AG08396 (cell line): Measurements from ENCODE around the gene DENND2A.
"Not testable (repeated sequence)": the region's sequence is repeated elsewhere in the genome, so short reads cannot be mapped to it uniquely, and the experiment has no call there.

Experiments used
- DNase-seq: peaks from one replicate; pipeline ENCODE4 v3.0.0; 2012; ENCODE audit warnings: low spot score, mixed read lengths

Gene DENND2A

DNA sequence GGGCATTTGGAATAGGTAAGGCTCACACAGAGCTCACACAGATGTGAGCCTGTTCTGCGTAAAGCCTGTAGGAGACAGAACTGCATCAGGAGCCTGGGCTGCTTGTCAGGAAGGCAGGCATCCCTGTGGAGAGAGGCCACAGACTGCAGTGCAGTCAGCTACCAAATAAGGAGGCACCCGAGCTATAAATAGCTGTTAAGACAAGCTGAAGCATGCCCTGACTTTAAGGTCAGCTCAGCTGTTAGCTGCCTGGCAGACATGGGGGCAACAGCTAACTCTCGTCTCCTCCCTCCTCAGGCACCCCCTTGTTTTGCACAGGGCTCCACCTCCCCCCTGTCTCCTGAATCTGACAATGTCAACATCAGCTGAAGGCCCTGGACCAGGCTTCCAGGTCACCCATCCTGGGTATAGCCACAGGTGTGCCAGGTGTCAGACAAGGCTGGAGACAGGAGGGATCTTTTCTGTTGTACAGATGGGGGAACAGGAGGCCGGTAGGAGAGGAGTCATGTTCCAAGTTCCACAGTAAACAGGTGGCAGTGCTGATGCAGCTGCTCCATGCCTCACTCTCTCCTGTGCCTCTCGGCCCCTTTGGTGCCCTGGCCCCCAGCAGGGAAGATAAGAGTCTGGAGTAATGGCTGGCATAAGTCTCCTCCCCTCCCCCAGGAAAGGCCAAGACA, 133.7 kb downstream of the DENND2A start:
- DNase-seq, result peak; percentile 73

DNA sequence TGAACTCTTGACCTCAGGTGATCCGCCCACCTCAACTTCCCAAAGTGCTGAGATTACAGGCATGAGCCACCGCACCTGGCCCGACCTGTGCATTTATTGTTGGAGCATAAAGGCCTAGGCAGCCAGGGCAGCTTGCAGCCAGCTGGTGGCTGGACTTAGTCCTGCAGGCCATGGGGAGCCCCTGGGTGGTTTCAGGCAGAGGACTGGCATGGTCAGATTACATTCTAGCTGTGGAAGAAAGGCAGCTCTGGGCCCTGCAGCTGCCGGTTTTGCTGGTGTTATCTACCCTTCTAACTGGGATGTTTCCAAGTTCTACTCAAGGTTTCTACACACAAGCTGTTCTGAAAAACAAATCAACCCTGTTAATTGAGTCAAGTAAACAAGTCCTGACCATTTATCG, 138.6 kb downstream of the DENND2A start:
- DNase-seq, result no peak

DNA sequence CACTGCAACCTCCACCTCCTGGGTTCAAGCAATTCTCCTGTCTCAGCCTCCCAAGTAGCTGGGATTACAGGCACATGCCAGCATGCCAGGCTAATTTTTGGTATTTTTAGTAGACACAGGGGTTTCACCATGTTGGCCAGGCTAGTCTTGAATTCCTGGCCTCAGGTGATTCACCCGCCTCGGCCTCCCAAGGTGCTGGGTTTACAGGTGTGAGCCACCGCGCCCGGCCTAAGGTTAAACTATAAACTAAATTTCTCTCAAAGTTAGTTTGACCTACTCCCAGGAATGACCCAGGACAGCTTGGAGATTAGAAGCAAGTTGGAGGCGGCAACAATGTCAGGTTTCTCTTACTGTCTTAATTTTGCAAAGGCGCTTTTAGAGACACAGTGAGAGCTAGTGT, 142.8 kb downstream of the DENND2A start:
- not testable (repeated sequence) for DNase-seq

DNA sequence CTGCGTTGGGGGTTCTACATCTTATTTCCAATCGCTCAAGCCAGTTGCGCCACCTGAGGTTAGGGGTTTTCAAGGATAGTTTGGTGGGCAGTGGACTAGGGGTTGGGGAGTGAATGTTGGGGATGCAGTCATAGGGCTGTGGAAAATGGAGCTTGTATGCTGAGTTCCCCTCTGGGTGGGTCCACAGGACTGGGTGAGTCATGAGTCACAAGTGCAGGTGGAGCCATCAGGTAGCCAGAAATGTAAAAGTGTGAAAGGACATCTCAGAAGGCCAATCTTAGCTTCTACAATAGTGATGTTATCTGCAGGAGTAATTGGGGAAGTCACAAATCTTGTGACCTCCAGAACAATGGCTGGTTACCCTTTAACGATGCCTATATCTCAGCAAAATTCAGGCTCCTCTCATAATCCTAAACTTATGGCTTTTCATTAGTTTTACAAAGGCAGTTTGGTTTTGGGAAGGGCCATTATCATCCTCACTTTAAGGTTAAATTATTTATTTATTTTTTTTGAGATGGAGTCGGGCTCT, 143.3 kb downstream of the DENND2A start:
- DNase-seq, result no peak

GRCh38 chr7:140495514-140496097, 145.0 kb downstream of the DENND2A start:
- DNase-seq, result no peak

- no peak for DNase-seq
Measured at GRCh38 chr7:140494867-140495266, 145.7 kb downstream of the DENND2A start.

- DNase-seq, result no peak
Measured at GRCh38 chr7:140489026-140489359, 151.6 kb downstream of the DENND2A start.

- DNase-seq, result no peak
Measured at GRCh38 chr7:140485500-140486265, 154.9 kb downstream of the DENND2A start.

DNA sequence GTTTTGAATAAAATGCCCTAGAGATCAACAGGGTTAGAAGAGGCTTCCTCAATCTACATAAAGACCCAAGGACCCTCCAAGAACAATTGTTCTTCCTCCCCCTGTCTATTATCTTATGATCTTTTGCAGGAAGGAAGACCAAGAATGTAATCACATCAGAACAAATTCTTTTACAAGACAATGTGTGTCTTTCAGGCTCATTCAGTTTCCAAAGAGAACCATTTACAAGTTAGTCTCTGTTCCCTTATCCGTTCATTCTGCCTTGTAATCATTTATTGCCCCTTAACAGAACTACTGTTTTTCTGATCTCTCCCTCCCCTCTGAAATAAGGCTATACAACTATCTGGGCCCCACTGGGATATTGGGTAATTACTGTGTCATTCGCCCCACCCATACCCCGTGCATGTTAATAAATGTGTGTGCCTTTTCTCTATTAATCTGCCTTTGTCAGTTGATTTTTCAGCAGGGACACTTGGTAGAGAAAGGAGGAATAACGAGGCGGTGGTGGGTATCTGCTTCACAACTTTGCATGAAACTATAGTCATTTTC, 155.6 kb downstream of the DENND2A start:
- no peak for DNase-seq

- no peak for DNase-seq
Measured at GRCh38 chr7:140484479-140484878, 156.1 kb downstream of the DENND2A start.

- no peak for DNase-seq
Measured at GRCh38 chr7:140479739-140480084, 160.9 kb downstream of the DENND2A start.

DNA sequence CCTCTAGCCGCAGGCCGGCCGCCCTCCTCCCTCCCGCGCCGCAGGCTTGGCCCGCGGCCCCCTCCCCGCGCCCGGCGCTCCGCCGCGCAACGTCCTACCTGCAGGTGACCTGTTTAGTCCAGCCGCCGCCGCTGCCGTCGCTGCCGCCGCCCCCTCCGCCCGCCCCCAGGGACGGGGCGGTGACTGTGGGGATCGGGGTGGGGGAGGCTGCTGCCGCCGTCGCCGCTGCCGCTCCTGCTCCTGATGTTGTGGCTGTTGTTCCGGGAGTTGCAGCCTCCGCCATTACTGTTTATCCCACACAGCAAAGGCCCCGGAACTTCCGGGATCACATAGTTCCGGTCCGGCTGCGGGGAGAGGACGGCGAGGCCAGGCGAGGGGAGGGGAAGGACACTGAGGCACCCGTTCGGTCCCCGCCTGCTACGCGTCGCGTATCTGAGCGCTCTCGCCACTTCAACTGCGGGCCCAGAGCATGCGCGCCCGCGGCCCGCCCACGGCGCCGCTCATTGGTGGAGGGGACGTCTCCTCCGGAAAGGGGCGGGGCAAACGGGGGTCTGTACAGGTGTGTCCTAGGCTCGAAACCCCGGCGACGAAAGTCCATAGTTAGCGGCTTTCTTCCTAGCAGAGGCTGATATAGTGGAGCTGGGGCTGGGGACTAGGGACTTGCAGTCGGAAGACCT, 161.4 kb downstream of the DENND2A start, which contains the start of gene MKRN1:
TSS of gene MKRN1 (minus strand) at position 444 of the 677 bp plus-strand sequence. CDS start at position 283, 161 bp downstream.
- peak; percentile 96 for DNase-seq

- peak; percentile 62 for DNase-seq
Measured at GRCh38 chr7:140478246-140479061, 162.2 kb downstream of the DENND2A start.

DNA sequence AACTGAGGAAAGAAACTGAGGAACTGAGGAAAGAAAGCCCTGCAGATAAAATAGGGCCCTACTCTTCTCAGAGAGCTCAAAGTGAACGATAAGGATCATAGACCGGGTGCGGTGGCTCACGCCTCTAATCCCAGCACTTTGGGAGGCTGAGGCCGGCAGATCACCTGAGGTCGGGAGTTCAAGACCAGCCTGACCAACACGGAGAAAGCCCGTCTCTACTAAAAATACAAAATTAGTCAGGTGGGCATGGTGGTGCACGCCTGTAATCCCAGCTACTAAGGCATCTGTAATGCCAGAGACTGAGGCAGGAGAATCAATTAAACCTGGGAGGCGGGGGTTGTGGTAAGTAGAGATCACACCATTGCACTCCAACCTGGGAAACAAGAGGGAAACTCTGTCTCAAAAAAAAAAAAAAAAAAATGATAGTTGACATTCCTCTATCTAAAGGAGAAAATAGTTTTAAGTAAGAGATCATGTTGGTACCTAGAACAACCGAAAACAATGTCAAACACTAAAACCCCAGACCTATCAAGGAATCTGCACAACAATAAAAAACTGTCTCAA, 163.8 kb downstream of the DENND2A start:
- no peak for DNase-seq

DNA sequence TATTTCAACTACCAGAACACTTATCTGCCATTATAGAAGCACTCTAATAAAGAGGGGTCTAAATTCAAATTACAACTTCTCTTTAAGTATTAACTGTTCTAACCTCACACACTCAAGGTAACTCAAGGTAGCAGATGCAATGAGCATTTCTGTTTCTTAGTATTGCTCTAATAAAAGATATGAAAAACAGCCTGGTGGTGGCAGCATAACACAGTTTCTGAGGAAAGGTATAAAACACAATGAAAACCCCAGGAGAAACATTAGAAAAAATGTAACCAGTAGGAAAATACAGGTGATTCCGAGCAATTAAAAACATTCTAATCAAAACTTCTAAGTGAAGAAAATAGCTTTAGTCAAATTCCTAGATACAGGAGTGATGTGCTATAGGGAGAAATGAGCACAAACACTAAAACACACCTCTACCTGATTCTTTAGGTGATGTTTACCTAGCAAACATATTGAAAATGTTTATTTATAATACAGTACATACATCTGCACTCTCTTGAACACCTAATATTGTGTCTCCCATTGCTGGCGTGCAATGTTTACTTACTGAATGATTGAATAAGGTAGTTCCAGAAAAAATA, 164.8 kb downstream of the DENND2A start:
- peak; percentile 50 for DNase-seq
